Nephron progenitor cell (in vitro differentiated cells): Measurements from ENCODE around the gene FMNL2.

Experiments
- DNase-seq: peaks from one replicate; pipeline ENCODE4 v3.0.0; 2021
- H3K27ac Mint-ChIP-seq: 2 replicates; pipeline ENCODE4 v1.8.0; 2021; ENCODE audit warnings: mild to moderate bottlenecking, moderate library complexity, mixed read lengths
- H3K27me3 Mint-ChIP-seq: 2 replicates; pipeline ENCODE4 v1.8.0; 2021; ENCODE audit warnings: mild to moderate bottlenecking, low read depth, mixed read lengths; ENCODE audit not compliant: poor library complexity
- H3K36me3 Mint-ChIP-seq: 2 replicates; pipeline ENCODE4 v1.8.0; 2021; ENCODE audit warnings: low read depth, mixed read lengths
- H3K4me1 Mint-ChIP-seq: 2 replicates; pipeline ENCODE4 v1.8.0; 2021; ENCODE audit warnings: mixed read lengths
- H3K4me3 Mint-ChIP-seq: 2 replicates; pipeline ENCODE4 v1.8.0; 2021; ENCODE audit warnings: mild to moderate bottlenecking, moderate library complexity, mixed read lengths
- H3K9me3 Mint-ChIP-seq: 2 replicates; pipeline ENCODE4 v1.8.0; 2021; ENCODE audit warnings: mild to moderate bottlenecking, moderate library complexity, mixed read lengths
- TF ChIP-seq, protein P1 (sequence below): fragments of 200-600 bp; sonication (generic); IDR thresholded peaks from 2 replicates; pipeline ENCODE4 v1.5.0; 2021; ENCODE audit warnings: antibody characterized with exemption

The FMNL2 gene

DNA sequence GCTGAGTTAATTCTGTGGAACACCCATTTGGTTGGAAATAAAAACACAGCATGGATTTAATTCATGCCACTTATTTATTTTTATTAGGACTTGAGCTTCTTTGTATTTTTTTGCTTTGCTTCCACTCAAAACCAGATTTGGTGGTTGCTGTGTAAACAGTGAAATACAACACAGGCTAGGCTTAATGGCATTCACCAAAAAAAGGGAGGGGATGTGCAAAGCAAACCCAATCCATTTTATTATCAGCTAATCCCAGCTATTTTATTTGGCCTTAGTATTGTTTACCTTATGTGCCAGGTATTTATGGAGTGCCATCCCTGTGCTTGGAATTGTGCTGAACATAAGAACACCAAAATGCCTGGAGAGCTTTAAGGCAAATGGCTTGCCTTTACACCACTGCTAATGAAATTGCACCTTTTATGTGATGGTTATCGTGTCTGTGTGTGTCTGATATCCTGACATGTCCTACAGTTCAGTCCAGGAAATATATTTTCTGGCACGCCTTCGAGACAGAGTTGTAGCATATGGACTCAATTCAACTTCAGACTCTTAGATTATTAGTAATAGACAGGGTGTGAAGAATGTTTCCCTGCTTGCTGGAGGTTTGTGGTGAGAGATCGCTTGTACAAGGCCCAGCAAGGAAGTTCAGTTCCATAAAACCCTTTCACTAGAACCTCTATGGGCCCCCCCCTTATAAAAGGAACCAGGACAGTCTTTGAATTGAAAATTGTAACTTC, 282.6 kb downstream of the FMNL2 start:
- no peak overlapping the region for H3K27ac Mint-ChIP-seq
- no peaks in the 10 kb centered on the region for H3K27me3 Mint-ChIP-seq
- H3K4me3 Mint-ChIP-seq = no peak overlapping the region
- H3K36me3 Mint-ChIP-seq = peaks cover 92% of the 10 kb centered on the region
- H3K9me3 Mint-ChIP-seq = no peaks in the 10 kb centered on the region
- DNase-seq = no peak
- TF ChIP-seq, protein P1, sequence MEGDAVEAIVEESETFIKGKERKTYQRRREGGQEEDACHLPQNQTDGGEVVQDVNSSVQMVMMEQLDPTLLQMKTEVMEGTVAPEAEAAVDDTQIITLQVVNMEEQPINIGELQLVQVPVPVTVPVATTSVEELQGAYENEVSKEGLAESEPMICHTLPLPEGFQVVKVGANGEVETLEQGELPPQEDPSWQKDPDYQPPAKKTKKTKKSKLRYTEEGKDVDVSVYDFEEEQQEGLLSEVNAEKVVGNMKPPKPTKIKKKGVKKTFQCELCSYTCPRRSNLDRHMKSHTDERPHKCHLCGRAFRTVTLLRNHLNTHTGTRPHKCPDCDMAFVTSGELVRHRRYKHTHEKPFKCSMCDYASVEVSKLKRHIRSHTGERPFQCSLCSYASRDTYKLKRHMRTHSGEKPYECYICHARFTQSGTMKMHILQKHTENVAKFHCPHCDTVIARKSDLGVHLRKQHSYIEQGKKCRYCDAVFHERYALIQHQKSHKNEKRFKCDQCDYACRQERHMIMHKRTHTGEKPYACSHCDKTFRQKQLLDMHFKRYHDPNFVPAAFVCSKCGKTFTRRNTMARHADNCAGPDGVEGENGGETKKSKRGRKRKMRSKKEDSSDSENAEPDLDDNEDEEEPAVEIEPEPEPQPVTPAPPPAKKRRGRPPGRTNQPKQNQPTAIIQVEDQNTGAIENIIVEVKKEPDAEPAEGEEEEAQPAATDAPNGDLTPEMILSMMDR = no peak
- peaks cover 4% of the 10 kb centered on the region for H3K4me1 Mint-ChIP-seq

GRCh38 chr2:152618193-152618564, 283.2 kb downstream of the FMNL2 start:
- Mint-ChIP-seq H3K4me1 (peaks cover 9% of the 10 kb centered on the region), H3K27me3 (no peaks in the 10 kb centered on the region), H3K4me3 (no peak overlapping the region), H3K9me3 (no peaks in the 10 kb centered on the region), H3K36me3 (peaks cover 92% of the 10 kb centered on the region), H3K27ac (no peak overlapping the region)
- TF ChIP-seq, protein P1 = no peak
- no peak for DNase-seq

GRCh38 chr2:152620208-152620607, 285.2 kb downstream of the FMNL2 start:
- DNase-seq = no peak
- H3K27me3 Mint-ChIP-seq = no peaks in the 10 kb centered on the region
- TF ChIP-seq, protein P1 = no peak
- H3K9me3 Mint-ChIP-seq = no peaks in the 10 kb centered on the region
- peaks cover 81% of the 10 kb centered on the region for H3K36me3 Mint-ChIP-seq
- H3K4me3 Mint-ChIP-seq = no peak overlapping the region
- H3K27ac Mint-ChIP-seq = no peak overlapping the region
- peaks cover 12% of the 10 kb centered on the region for H3K4me1 Mint-ChIP-seq

GRCh38 chr2:152620985-152621384, 286.0 kb downstream of the FMNL2 start:
- peaks cover 12% of the 10 kb centered on the region for H3K4me1 Mint-ChIP-seq

DNA sequence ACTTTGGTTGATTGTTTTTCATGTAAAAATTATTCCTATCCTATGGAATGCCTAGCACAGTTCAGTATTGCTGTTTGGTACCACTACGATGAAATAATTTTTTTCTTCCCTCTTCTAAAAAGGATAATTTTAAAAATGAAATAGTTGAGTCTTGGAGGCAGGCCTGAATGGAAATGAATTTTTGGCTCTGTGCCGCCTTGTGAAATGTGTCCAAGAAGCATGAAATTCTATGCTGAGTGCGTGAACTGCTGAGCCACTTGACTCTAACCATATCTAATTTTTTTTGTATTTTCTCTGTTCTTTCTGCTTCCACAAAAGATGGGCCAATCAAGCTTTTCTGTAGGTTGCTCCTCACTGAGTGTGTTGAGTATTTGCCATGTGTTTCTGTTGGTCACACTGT, 287.2 kb downstream of the FMNL2 start:
- DNase-seq = no peak
- Mint-ChIP-seq H3K27ac (no peak overlapping the region), H3K9me3 (no peaks in the 10 kb centered on the region), H3K4me3 (no peak overlapping the region), H3K27me3 (no peaks in the 10 kb centered on the region), H3K4me1 (peaks cover 12% of the 10 kb centered on the region), H3K36me3 (peaks cover 80% of the 10 kb centered on the region)
- TF ChIP-seq, protein P1 = no peak

More at GRCh38 chr2:152620985-152621384, 286.0 kb downstream of the FMNL2 start:
- H3K9me3 Mint-ChIP-seq = no peaks in the 10 kb centered on the region
- DNase-seq = no peak
- TF ChIP-seq, protein P1 = no peak
- no peak overlapping the region for H3K4me3 Mint-ChIP-seq
- no peak overlapping the region for H3K27ac Mint-ChIP-seq
- peaks cover 80% of the 10 kb centered on the region for H3K36me3 Mint-ChIP-seq
- H3K27me3 Mint-ChIP-seq = no peaks in the 10 kb centered on the region
